ENCODE measurements around the gene UBXN2A.

UBXN2A gene

GRCh38 chr2:24052951-24053350 lies 112.7 kb downstream of the UBXN2A start:
- H3K4me3 ChIP-seq (ENCODE audit: low read depth, low read length), result no peak overlapping the region
- DNase-seq (ENCODE audit: low read depth), result no peak
- TF ChIP-seq, protein P1, sequence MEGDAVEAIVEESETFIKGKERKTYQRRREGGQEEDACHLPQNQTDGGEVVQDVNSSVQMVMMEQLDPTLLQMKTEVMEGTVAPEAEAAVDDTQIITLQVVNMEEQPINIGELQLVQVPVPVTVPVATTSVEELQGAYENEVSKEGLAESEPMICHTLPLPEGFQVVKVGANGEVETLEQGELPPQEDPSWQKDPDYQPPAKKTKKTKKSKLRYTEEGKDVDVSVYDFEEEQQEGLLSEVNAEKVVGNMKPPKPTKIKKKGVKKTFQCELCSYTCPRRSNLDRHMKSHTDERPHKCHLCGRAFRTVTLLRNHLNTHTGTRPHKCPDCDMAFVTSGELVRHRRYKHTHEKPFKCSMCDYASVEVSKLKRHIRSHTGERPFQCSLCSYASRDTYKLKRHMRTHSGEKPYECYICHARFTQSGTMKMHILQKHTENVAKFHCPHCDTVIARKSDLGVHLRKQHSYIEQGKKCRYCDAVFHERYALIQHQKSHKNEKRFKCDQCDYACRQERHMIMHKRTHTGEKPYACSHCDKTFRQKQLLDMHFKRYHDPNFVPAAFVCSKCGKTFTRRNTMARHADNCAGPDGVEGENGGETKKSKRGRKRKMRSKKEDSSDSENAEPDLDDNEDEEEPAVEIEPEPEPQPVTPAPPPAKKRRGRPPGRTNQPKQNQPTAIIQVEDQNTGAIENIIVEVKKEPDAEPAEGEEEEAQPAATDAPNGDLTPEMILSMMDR (conservative IDR thresholded peaks at IDR 0.05; ENCODE audit: low read depth, low read length), result no peak
